Measurements from ENCODE around the gene CPNE1.
A peak's percentile ranks its signal among the peaks of the same experiment; 100 is the strongest.

CPNE1 gene

DNA sequence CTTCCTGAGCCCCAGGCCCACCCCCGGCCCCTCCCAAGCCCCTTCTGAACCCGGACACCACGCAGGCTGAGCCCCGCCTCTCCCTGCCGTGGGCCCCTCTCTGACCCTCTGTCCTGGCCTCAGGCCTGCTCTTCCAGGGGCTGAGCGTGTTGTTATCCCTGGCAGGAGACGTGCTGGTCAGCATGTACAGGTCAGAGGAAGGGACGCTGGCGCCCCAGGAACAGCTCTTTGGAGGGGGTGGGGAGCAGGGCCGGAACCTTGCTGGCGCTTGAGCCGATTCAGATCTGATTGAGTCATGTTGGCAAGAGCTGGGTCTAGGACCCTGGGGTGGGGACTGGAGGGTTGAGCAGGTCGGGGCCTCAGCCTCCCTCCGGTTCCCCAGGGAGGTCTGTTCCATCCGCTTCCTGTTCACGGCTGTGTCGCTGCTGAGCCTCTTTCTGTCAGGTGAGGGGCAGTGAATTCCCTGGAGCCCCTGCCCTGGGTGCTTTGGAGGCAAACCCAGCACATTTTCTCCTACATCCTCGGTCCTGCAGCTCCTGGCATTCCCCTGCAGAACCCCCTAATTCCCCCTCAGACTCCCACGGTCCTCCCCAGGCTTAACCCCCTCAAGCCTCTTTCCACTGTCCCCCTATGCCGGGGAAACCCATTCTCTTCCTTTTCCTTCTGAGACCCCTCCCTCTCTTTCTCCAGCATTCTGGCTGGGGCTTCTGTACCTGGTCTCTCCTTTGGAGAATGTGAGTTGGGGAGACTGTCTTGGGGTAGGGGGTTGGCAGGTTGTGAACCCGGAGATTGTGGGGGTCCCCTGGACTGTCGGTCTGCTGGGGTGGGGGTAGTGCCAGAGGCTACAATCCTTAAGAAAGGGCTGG lies 47.1 kb downstream of the CPNE1 start:
- TF ChIP-seq POLR2AphosphoS5 (IDR thresholded peaks at IDR 0.05; ENCODE audit: low read depth, low read length): no peak; the same call in 1 of the 2 replicates
- TF ChIP-seq, protein P1, sequence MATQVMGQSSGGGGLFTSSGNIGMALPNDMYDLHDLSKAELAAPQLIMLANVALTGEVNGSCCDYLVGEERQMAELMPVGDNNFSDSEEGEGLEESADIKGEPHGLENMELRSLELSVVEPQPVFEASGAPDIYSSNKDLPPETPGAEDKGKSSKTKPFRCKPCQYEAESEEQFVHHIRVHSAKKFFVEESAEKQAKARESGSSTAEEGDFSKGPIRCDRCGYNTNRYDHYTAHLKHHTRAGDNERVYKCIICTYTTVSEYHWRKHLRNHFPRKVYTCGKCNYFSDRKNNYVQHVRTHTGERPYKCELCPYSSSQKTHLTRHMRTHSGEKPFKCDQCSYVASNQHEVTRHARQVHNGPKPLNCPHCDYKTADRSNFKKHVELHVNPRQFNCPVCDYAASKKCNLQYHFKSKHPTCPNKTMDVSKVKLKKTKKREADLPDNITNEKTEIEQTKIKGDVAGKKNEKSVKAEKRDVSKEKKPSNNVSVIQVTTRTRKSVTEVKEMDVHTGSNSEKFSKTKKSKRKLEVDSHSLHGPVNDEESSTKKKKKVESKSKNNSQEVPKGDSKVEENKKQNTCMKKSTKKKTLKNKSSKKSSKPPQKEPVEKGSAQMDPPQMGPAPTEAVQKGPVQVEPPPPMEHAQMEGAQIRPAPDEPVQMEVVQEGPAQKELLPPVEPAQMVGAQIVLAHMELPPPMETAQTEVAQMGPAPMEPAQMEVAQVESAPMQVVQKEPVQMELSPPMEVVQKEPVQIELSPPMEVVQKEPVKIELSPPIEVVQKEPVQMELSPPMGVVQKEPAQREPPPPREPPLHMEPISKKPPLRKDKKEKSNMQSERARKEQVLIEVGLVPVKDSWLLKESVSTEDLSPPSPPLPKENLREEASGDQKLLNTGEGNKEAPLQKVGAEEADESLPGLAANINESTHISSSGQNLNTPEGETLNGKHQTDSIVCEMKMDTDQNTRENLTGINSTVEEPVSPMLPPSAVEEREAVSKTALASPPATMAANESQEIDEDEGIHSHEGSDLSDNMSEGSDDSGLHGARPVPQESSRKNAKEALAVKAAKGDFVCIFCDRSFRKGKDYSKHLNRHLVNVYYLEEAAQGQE (IDR thresholded peaks at IDR 0.05; ENCODE audit: insufficient read depth in 1 of 2, low read depth in 2 of 2, low read length in 2 of 2): no peak
- no peak for TF ChIP-seq TAF1 (IDR thresholded peaks at IDR 0.05; ENCODE audit: borderline replicate concordance, insufficient read depth, low read length)
- no peak for TF ChIP-seq FOXP2 (optimal IDR thresholded peaks at IDR 0.05; ENCODE audit: borderline replicate concordance, extremely low read depth, extremely low read length, insufficient read depth)
- TF ChIP-seq SIN3A (IDR thresholded peaks at IDR 0.05; ENCODE audit: borderline replicate concordance, insufficient read depth, low read length): no peak

- TF ChIP-seq, protein P1 (IDR thresholded peaks at IDR 0.05; ENCODE audit: insufficient read depth in 1 of 2, low read depth in 2 of 2, low read length in 2 of 2): no peak
- TF ChIP-seq POLR2AphosphoS5 (IDR thresholded peaks at IDR 0.05; ENCODE audit: low read depth, low read length) (no peak; the same call in 1 of the 2 replicates), TAF1 (IDR thresholded peaks at IDR 0.05; ENCODE audit: borderline replicate concordance, insufficient read depth, low read length) (no peak), FOXP2 (optimal IDR thresholded peaks at IDR 0.05; ENCODE audit: borderline replicate concordance, extremely low read depth, extremely low read length, insufficient read depth) (no peak), SIN3A (IDR thresholded peaks at IDR 0.05; ENCODE audit: borderline replicate concordance, insufficient read depth, low read length) (no peak)
Measured at GRCh38 chr20:35616465-35617396, 48.0 kb downstream of the CPNE1 start.

- TF ChIP-seq TAF1 (IDR thresholded peaks at IDR 0.05; ENCODE audit: borderline replicate concordance, insufficient read depth, low read length): peak; percentile 53; the same call in 1 of the 2 replicates
- TF ChIP-seq POLR2AphosphoS5 (IDR thresholded peaks at IDR 0.05; ENCODE audit: low read depth, low read length): peak; percentile 81
- peak; percentile 84 for TF ChIP-seq FOXP2 (optimal IDR thresholded peaks at IDR 0.05; ENCODE audit: borderline replicate concordance, extremely low read depth, extremely low read length, insufficient read depth)
- TF ChIP-seq SIN3A (IDR thresholded peaks at IDR 0.05; ENCODE audit: borderline replicate concordance, insufficient read depth, low read length): peak; percentile 74; the same call in 1 of the 2 replicates
- TF ChIP-seq, protein P1 (IDR thresholded peaks at IDR 0.05; ENCODE audit: insufficient read depth in 1 of 2, low read depth in 2 of 2, low read length in 2 of 2): 0 out of 4 replicates have a peak, but pooled peaks of 1 of the 2 experiments have one; percentile 18
Measured at GRCh38 chr20:35615667-35616464, 48.8 kb downstream of the CPNE1 start, which contains the start of gene SPAG4. Gene SPAG4 (plus strand): TSS chr20:35615829. CDS start chr20:35616004, 175 bp downstream.

GRCh38 chr20:35611482-35611881 lies 53.2 kb downstream of the CPNE1 start:
- TF ChIP-seq TAF1 (IDR thresholded peaks at IDR 0.05; ENCODE audit: borderline replicate concordance, insufficient read depth, low read length): no peak
- TF ChIP-seq POLR2AphosphoS5 (IDR thresholded peaks at IDR 0.05; ENCODE audit: low read depth, low read length): no peak
- TF ChIP-seq SIN3A (IDR thresholded peaks at IDR 0.05; ENCODE audit: borderline replicate concordance, insufficient read depth, low read length): no peak
- no peak for TF ChIP-seq FOXP2 (optimal IDR thresholded peaks at IDR 0.05; ENCODE audit: borderline replicate concordance, extremely low read depth, extremely low read length, insufficient read depth)
- TF ChIP-seq, protein P1 (IDR thresholded peaks at IDR 0.05; ENCODE audit: insufficient read depth in 1 of 2, low read depth in 2 of 2, low read length in 2 of 2): no peak

Measured in PFSK-1 (cell line).